ENCODE measurements around the gene IGSF1.

IGSF1 gene

DNA sequence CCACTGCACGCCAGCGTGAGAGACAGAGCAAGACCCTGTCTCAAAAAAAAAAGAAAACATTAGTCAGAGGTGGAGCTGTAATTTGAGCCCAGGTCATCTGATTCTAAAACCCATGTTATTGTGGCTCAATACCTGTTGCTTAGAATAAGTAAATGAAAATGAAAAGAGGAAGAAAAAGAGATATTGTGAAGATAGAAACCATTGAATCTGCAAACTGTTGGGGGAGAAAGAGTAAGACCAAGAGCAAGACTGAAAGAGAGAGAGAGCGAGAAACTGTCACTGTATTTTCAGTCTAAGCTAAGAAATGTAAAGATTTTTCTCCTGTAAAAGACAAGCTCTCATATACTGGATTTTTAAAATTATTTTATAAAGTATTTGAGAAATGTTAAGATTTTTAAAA lies 9.7 kb upstream of the IGSF1 start:
- Histone ChIP-seq H3K9me3 (no peaks in the 10 kb centered on the region), H3K27me3 (ENCODE audit: low read depth) (peaks cover 2% of the 10 kb centered on the region; the same call in 1 of the 2 replicates), H3K4me3 (no peak overlapping the region), H3K4me1 (no peaks in the 10 kb centered on the region), H3K36me3 (replicated peaks) (no peaks in the 10 kb centered on the region)
- in situ Hi-C loops (cut with MboI; ENCODE audit: low sequenced_read_pairs) = no loop called here
- no peak for DNase-seq (ENCODE audit: low spot score in 2 of 2)

DNA sequence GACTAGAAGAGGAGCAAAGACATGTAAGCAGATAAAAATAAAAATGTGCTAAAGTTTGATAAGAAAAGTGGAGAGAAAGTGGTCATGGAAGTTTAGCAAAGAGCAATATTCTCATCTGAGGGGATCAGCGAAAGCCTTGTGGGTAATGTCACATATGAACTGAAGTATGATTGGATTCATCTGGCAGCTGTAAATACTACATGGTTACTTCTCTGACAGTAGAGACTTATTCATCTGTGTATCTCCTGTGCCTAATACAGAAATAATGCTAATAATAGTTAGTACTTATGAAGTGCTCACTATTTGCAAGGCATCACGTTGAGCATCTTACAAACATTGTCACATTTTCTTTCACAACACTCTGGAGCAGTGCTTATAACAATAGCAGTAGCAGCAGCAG lies 8.9 kb upstream of the IGSF1 start:
- Histone ChIP-seq H3K36me3 (replicated peaks) (no peaks in the 10 kb centered on the region), H3K4me3 (no peak overlapping the region), H3K4me1 (no peaks in the 10 kb centered on the region), H3K9me3 (no peaks in the 10 kb centered on the region), H3K27me3 (ENCODE audit: low read depth) (peaks cover 2% of the 10 kb centered on the region; the same call in 1 of the 2 replicates)
- in situ Hi-C loops (cut with MboI; ENCODE audit: low sequenced_read_pairs) = no loop called here
- no peak for DNase-seq (ENCODE audit: low spot score in 2 of 2)

DNA sequence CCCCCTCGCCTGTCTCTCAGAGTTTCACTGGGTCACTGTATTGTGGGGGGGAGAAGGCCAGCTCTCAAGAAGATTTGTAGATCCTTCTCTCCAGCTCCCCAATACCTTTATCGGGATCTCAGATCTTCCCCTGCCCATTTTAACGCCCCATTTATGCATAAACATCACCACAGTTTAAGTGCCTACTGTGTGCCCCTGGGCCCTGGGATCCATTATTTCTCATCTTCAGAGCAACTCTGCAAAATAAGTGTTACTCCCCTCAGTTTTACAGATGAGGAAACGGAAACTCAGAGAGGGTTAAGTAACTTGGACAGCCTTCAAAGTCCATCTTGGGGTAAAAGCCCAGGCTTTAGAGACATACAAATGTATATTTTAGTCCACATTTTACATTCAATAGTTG lies 421 bp upstream of the IGSF1 start:
- H3K4me3 ChIP-seq = peak overlapping the region; percentile 32
- in situ Hi-C loops (cut with MboI; ENCODE audit: low sequenced_read_pairs) = no loop called here

DNA sequence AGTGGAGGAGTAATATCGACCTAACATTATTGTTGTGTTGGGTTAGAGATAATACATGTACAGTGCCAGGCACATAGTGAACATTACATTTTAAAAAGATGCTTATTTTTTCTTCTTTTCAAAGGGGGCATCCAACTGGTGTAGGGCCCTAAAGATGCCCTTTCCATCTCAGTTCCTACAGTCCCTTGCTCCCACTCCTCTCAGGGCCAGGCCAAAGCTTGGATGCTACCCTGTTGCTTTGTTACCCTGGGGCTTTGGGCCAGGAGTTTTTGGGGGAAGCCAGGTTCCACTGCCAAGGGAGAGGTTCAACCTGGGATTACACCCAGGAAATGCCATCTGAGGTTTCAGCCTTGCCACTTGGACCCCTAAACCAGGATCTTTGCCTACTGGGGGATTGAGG lies 918 bp downstream of the IGSF1 start:
- Histone ChIP-seq H3K36me3 (replicated peaks) (no peaks in the 10 kb centered on the region), H3K4me3 (no peak overlapping the region), H3K27me3 (ENCODE audit: low read depth) (no peaks in the 10 kb centered on the region), H3K4me1 (peaks cover 6% of the 10 kb centered on the region), H3K9me3 (no peaks in the 10 kb centered on the region)
- in situ Hi-C loops (cut with MboI; ENCODE audit: low sequenced_read_pairs) = no loop called here
- no peak for DNase-seq (ENCODE audit: low spot score in 2 of 2)

More for the DNA sequence above, 421 bp upstream of the IGSF1 start:
- peaks cover 6% of the 10 kb centered on the region for H3K4me1 ChIP-seq
- H3K9me3 ChIP-seq = no peaks in the 10 kb centered on the region
- no peaks in the 10 kb centered on the region for H3K27me3 ChIP-seq (ENCODE audit: low read depth)
- no peak for DNase-seq (ENCODE audit: low spot score in 2 of 2)
- H3K36me3 ChIP-seq (replicated peaks) = no peaks in the 10 kb centered on the region

DNA sequence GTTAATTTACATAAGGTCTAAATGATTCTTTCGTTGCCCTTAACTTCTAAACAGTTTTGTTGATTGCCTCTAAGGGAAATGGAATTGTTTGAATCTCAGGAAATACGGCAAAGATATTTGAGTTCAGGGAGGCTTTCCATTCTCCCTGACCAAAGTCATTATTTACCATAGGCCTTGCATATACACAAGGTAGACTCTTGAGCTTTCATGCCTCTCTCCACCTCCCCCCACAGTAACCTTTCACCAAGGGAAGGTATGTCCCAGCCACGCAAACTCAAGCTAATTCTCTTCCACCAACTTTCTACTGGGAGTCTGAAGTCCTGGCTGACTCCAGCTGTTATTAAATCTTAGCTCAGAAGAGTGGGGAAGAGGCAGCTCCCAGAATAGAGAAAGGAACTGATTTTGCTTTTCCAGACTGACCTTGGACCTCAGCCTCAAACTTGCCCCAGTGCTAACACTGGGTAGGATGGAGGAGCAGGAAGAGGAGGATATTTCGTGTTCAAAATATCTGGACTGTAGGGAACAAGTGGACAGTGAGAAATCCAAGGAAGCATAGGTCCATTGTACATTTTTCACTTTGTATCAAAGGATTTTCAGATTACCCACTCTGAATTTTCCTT lies 1.4 kb downstream of the IGSF1 start:
- Histone ChIP-seq H3K9me3 (no peaks in the 10 kb centered on the region), H3K27me3 (ENCODE audit: low read depth) (no peaks in the 10 kb centered on the region), H3K4me3 (no peak overlapping the region), H3K4me1 (peaks cover 5% of the 10 kb centered on the region), H3K36me3 (replicated peaks) (no peaks in the 10 kb centered on the region)
- no peak for DNase-seq (ENCODE audit: low spot score in 2 of 2)
- in situ Hi-C loops (cut with MboI; ENCODE audit: low sequenced_read_pairs) = no loop called here

DNA sequence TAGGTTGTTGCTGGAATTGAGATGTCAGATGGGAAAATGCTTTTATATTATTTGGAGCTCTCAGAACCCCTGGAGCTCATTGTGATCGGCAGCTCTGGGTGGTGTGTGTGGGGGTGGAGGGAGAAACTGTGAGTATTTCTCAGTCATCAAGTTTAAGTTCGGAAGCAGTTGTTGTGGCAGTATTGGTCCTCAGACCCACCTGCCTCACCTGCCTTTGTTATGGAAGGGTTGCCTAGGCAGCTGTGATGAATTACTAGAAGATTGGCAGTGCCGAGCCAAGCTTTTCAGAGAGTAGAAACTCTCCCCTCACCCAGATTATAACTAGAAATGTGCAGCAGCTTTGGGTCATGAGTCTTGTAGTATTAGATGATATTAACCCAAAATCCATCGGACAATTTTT lies 9.5 kb downstream of the IGSF1 start:
- in situ Hi-C loops (cut with MboI; ENCODE audit: low sequenced_read_pairs) = no loop called here
- DNase-seq (ENCODE audit: low spot score in 2 of 2) = no peak
- no peaks in the 10 kb centered on the region for H3K4me1 ChIP-seq

DNA sequence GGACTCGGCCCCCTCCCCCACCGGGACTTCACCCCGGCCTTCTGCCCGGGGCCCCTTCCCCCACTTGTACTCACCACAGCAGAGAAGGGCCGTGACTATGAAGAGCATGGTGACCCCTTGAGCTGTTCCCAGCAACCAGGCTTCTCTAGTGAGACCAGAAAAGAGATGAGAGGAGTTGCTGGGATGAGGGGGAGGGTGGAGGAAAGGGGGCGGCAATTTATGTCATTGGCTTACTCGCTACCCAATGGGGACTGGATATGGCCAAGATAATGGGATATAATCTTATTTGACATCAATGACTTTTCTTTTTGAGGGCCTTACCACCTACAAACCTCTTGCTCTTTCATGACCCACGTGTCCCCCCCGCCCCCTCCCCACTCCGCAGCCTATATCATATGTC lies 9.9 kb downstream of the IGSF1 start:
- no peaks in the 10 kb centered on the region for H3K27me3 ChIP-seq (ENCODE audit: low read depth)
- H3K4me1 ChIP-seq = no peaks in the 10 kb centered on the region
- H3K4me3 ChIP-seq = no peak overlapping the region
- H3K36me3 ChIP-seq (replicated peaks) = no peaks in the 10 kb centered on the region
- DNase-seq (ENCODE audit: low spot score in 2 of 2) = no peak
- no peaks in the 10 kb centered on the region for H3K9me3 ChIP-seq
- in situ Hi-C loops (cut with MboI; ENCODE audit: low sequenced_read_pairs) = no loop called here

More for the DNA sequence above, 9.5 kb downstream of the IGSF1 start:
- H3K27me3 ChIP-seq (ENCODE audit: low read depth) = no peaks in the 10 kb centered on the region
- H3K9me3 ChIP-seq = no peaks in the 10 kb centered on the region
- no peaks in the 10 kb centered on the region for H3K36me3 ChIP-seq (replicated peaks)
- no peak overlapping the region for H3K4me3 ChIP-seq

DNA sequence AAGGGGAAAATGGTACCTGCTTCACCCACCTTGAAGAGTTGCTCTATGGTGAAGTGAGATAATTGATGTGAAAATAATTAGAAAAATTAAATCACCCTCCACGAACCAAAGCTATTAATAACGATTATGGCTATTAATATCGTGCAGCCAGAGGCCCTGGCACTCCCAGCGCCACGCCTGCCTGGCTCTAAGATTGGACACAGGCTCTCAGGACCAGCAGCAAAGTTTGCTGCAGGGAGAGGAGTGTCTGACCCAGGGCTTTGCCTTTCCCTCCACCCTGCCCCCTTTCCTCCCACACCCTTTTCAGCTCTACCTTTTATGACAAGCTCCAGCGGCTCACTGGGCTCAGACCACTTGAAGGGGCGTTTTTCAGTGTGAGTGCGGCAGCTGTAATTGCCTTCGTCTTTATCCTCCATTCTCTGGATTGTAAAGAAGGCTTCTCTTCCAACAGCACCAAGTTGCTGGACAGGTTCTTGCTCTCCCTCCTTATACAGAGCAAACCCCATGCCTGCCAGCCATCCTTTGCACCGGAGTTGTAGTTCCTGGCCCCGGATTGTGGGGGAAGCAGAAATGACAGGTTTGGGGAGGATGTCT lies 11.5 kb downstream of the IGSF1 start:
- Histone ChIP-seq H3K36me3 (replicated peaks) (no peaks in the 10 kb centered on the region), H3K27me3 (ENCODE audit: low read depth) (no peaks in the 10 kb centered on the region), H3K9me3 (no peaks in the 10 kb centered on the region), H3K4me3 (no peak overlapping the region), H3K4me1 (no peaks in the 10 kb centered on the region)
- DNase-seq (ENCODE audit: low spot score in 2 of 2) = no peak
- in situ Hi-C loops (cut with MboI; ENCODE audit: low sequenced_read_pairs) = no loop called here

DNA sequence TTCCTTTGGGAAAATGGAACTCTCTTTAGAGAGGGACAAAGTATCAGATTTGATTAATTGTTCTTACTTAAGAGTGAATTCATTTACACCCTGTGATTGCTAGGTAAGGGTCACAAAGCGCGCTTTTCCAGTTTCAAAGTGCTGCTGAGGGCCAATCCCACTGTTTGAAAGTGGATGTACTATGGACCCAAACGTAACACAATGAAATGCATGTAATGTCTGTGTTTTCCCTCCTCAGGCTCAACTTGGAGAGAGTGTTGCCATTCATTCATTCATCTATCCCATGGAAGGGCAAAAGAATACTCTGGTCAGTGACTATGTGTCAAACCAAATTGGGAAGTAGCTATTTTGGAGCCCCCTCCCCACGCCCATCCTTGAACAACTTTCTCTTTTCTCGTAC lies 16.1 kb downstream of the IGSF1 start:
- in situ Hi-C loops (cut with MboI; ENCODE audit: low sequenced_read_pairs) = no loop called here
- H3K9me3 ChIP-seq = no peaks in the 10 kb centered on the region
- no peak for DNase-seq (ENCODE audit: low spot score in 2 of 2)
- H3K4me1 ChIP-seq = no peaks in the 10 kb centered on the region
- no peaks in the 10 kb centered on the region for H3K36me3 ChIP-seq (replicated peaks)
- no peak overlapping the region for H3K4me3 ChIP-seq
- no peaks in the 10 kb centered on the region for H3K27me3 ChIP-seq (ENCODE audit: low read depth)

DNA sequence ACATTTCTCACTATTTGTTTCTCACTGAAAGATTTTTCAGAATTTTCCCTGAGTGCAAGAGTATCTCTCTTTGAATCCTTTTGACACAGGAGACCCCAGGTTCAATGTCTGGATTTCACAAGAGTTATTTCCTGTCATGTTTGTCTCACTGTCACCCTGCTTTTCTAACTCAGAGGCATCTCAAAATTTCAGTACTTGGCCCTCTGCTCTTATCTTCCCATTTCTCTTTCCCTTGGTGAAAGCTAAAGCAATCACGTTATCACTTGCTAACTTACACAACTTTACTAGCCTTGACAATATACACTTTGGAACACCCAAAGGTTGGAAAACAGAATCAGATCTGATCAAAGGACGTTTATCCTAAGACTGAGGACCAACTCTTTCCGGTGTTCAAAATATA lies 17.3 kb downstream of the IGSF1 start:
- H3K36me3 ChIP-seq (replicated peaks) = no peaks in the 10 kb centered on the region
- no peaks in the 10 kb centered on the region for H3K27me3 ChIP-seq (ENCODE audit: low read depth)
- H3K9me3 ChIP-seq = no peaks in the 10 kb centered on the region
- no peak overlapping the region for H3K4me3 ChIP-seq
- no peak for DNase-seq (ENCODE audit: low spot score in 2 of 2)
- in situ Hi-C loops (cut with MboI; ENCODE audit: low sequenced_read_pairs) = no loop called here
- no peaks in the 10 kb centered on the region for H3K4me1 ChIP-seq

DNA sequence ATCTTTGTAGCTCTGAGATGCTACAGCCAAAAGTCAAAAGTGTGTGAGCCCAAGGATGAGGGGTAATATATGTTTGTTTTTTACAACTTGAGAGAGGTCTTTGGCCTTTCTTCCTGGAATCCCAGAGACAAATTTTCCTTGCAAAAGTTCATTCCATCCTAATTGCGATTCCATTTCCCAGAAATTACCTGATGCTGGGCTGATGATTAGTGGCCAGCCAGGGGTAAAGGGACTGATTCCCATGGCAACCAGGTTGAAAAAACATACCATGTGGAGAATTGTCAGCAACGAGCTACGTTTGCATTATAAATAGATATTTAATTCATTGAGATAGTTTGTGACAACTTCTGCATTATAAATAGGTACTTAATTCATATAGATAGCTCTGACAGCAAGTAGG lies 17.8 kb downstream of the IGSF1 start:
- no peaks in the 10 kb centered on the region for H3K36me3 ChIP-seq (replicated peaks)
- no peaks in the 10 kb centered on the region for H3K9me3 ChIP-seq
- no peaks in the 10 kb centered on the region for H3K27me3 ChIP-seq (ENCODE audit: low read depth)
- in situ Hi-C loops (cut with MboI; ENCODE audit: low sequenced_read_pairs) = no loop called here
- H3K4me3 ChIP-seq = no peak overlapping the region
- no peak for DNase-seq (ENCODE audit: low spot score in 2 of 2)
- H3K4me1 ChIP-seq = no peaks in the 10 kb centered on the region

DNA sequence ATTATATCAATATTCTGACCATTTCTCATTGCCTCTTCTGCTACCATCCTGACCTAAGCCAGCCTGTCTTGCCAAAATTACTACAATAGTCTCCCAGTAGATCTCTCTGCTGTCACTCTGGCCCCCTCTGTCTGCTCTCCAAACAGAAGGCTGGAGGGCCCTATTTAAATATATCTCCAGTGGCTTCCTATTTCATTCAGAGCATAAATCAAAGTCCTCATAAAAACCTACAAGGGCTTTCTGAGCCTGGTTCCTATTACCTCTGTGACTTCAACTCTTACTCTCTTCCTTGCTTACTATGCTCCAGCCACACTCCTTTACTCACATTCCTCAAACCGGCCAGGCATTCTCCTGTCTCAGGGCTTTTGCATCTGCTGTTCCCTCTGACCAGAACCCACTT lies 19.0 kb downstream of the IGSF1 start:
- no peaks in the 10 kb centered on the region for H3K27me3 ChIP-seq (ENCODE audit: low read depth)
- H3K4me3 ChIP-seq = no peak overlapping the region
- in situ Hi-C loops (cut with MboI; ENCODE audit: low sequenced_read_pairs) = no loop called here
- no peaks in the 10 kb centered on the region for H3K36me3 ChIP-seq (replicated peaks)
- H3K4me1 ChIP-seq = no peaks in the 10 kb centered on the region
- no peak for DNase-seq (ENCODE audit: low spot score in 2 of 2)
- no peaks in the 10 kb centered on the region for H3K9me3 ChIP-seq

DNA sequence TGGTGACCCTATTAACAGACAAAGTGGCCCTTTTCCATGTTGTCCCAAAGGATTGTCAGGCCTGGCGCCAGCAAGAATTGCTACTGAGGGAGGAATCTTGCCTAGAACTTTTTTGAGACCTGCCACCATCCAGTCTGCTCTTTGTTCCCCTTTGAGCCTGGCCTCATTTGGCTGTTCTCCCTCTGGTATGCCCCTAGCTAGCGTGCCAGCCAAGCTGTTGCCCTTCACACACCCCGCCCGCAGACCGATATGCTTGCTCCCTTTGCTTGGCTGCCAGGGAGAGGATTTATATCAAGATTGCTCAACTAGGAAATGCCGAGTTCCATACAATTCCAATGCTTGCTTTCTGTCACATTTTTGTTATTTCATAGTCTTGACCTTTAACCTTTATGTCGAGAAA lies 24.4 kb downstream of the IGSF1 start:
- in situ Hi-C loops (cut with MboI; ENCODE audit: low sequenced_read_pairs) = no loop called here
- DNase-seq (ENCODE audit: low spot score in 2 of 2) = no peak
- no peak overlapping the region for H3K4me3 ChIP-seq

DNA sequence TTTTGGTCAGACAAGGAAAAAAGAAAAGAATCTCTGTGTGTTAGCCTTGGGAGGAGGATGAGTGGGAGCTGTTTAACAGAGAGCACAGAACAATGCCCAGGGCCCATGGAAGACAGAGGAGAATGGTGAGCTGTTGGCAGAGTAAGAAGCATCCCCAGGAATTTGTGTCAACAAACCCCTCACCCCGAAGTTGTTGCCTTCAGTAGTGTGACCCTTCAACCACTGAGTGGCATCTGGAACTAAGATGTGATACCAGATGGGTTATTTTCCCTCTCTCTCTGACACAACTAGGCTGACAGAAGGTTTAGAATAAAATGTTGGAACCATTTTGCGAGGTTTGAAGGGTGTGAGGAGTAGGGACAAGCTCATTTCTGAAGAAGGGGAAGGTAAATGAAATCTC lies 25.1 kb downstream of the IGSF1 start:
- H3K4me1 ChIP-seq = no peaks in the 10 kb centered on the region
- H3K27me3 ChIP-seq (ENCODE audit: low read depth) = no peaks in the 10 kb centered on the region
- in situ Hi-C loops (cut with MboI; ENCODE audit: low sequenced_read_pairs) = no loop called here

More for the DNA sequence above, 24.4 kb downstream of the IGSF1 start:
- no peaks in the 10 kb centered on the region for H3K9me3 ChIP-seq
- no peaks in the 10 kb centered on the region for H3K4me1 ChIP-seq
- H3K27me3 ChIP-seq (ENCODE audit: low read depth) = no peaks in the 10 kb centered on the region
- no peaks in the 10 kb centered on the region for H3K36me3 ChIP-seq (replicated peaks)

More for the DNA sequence above, 25.1 kb downstream of the IGSF1 start:
- H3K36me3 ChIP-seq (replicated peaks) = no peaks in the 10 kb centered on the region
- no peak for DNase-seq (ENCODE audit: low spot score in 2 of 2)
- H3K9me3 ChIP-seq = no peaks in the 10 kb centered on the region
- H3K4me3 ChIP-seq = no peak overlapping the region
